Measurements from ENCODE around the gene CBFB. TPM values are rescaled to one million over a fixed set of nuclear protein-coding genes. Genes with fewer than 3 reads are reported as not detected.
A peak's percentile ranks its signal among the peaks of the same experiment; 100 is the strongest.

The CBFB gene
- total and polyA plus RNA-seq, 2 of the 13 experiments (the other 11 are each of a cell fraction or from before 2014, with no cell fraction given): 22.1 to 70.8 TPM

- TF ChIP-seq KLF13 (CRISPR knock-in tag; IDR thresholded peaks at IDR 0.05) (0 out of 2 replicates have a peak, but pooled peaks have one; percentile 14), CCDC6 (CRISPR knock-in tag; IDR thresholded peaks at IDR 0.05) (peak; percentile 64), HNF4A (CRISPR knock-in tag; IDR thresholded peaks at IDR 0.05) (no peak), ZNF549 (CRISPR knock-in tag; IDR thresholded peaks at IDR 0.05) (peak; percentile 84; the same call in 1 of the 2 replicates), SRY (CRISPR knock-in tag; IDR thresholded peaks at IDR 0.05) (peak; percentile 74; the same call in 1 of the 2 replicates), NKX3-1 (CRISPR knock-in tag; IDR thresholded peaks at IDR 0.05) (peak; percentile 53; the same call in 1 of the 2 replicates), ZNF660 (CRISPR knock-in tag; IDR thresholded peaks at IDR 0.05; ENCODE audit: borderline replicate concordance, low read depth) (no peak), FOXC1 (CRISPR knock-in tag; IDR thresholded peaks at IDR 0.05; ENCODE audit: borderline replicate concordance) (peak; percentile 90; the same call in 1 of the 2 replicates), CBFB (CRISPR knock-in tag; IDR thresholded peaks at IDR 0.05) (no peak), NFKB2 (CRISPR knock-in tag; IDR thresholded peaks at IDR 0.05; ENCODE audit: borderline replicate concordance) (0 out of 2 replicates have a peak, but pooled peaks have one; percentile 20), ZNF430 (CRISPR knock-in tag; IDR thresholded peaks at IDR 0.05) (0 out of 2 replicates have a peak, but pooled peaks have one; percentile 14), ARID4A (CRISPR knock-in tag; IDR thresholded peaks at IDR 0.05; ENCODE audit: borderline replicate concordance) (peak; percentile 78)
- TF ChIP-seq, protein P1, sequence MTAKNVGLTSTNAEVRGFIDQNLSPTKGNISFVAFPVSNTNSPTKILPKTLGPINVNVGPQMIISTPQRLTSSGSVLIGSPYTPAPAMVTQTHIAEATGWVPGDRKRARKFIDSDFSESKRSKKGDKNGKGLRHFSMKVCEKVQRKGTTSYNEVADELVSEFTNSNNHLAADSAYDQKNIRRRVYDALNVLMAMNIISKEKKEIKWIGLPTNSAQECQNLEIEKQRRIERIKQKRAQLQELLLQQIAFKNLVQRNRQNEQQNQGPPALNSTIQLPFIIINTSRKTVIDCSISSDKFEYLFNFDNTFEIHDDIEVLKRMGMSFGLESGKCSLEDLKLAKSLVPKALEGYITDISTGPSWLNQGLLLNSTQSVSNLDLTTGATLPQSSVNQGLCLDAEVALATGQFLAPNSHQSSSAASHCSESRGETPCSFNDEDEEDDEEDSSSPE (CRISPR knock-in tag; IDR thresholded peaks at IDR 0.05): no peak
- TF ChIP-seq, protein P2, sequence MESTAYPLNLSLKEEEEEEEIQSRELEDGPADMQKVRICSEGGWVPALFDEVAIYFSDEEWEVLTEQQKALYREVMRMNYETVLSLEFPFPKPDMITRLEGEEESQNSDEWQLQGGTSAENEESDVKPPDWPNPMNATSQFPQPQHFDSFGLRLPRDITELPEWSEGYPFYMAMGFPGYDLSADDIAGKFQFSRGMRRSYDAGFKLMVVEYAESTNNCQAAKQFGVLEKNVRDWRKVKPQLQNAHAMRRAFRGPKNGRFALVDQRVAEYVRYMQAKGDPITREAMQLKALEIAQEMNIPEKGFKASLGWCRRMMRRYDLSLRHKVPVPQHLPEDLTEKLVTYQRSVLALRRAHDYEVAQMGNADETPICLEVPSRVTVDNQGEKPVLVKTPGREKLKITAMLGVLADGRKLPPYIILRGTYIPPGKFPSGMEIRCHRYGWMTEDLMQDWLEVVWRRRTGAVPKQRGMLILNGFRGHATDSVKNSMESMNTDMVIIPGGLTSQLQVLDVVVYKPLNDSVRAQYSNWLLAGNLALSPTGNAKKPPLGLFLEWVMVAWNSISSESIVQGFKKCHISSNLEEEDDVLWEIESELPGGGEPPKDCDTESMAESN (CRISPR knock-in tag; conservative IDR thresholded peaks at IDR 0.05): peak; percentile 34; the same call in 1 of the 2 replicates
- TF ChIP-seq, protein P3, sequence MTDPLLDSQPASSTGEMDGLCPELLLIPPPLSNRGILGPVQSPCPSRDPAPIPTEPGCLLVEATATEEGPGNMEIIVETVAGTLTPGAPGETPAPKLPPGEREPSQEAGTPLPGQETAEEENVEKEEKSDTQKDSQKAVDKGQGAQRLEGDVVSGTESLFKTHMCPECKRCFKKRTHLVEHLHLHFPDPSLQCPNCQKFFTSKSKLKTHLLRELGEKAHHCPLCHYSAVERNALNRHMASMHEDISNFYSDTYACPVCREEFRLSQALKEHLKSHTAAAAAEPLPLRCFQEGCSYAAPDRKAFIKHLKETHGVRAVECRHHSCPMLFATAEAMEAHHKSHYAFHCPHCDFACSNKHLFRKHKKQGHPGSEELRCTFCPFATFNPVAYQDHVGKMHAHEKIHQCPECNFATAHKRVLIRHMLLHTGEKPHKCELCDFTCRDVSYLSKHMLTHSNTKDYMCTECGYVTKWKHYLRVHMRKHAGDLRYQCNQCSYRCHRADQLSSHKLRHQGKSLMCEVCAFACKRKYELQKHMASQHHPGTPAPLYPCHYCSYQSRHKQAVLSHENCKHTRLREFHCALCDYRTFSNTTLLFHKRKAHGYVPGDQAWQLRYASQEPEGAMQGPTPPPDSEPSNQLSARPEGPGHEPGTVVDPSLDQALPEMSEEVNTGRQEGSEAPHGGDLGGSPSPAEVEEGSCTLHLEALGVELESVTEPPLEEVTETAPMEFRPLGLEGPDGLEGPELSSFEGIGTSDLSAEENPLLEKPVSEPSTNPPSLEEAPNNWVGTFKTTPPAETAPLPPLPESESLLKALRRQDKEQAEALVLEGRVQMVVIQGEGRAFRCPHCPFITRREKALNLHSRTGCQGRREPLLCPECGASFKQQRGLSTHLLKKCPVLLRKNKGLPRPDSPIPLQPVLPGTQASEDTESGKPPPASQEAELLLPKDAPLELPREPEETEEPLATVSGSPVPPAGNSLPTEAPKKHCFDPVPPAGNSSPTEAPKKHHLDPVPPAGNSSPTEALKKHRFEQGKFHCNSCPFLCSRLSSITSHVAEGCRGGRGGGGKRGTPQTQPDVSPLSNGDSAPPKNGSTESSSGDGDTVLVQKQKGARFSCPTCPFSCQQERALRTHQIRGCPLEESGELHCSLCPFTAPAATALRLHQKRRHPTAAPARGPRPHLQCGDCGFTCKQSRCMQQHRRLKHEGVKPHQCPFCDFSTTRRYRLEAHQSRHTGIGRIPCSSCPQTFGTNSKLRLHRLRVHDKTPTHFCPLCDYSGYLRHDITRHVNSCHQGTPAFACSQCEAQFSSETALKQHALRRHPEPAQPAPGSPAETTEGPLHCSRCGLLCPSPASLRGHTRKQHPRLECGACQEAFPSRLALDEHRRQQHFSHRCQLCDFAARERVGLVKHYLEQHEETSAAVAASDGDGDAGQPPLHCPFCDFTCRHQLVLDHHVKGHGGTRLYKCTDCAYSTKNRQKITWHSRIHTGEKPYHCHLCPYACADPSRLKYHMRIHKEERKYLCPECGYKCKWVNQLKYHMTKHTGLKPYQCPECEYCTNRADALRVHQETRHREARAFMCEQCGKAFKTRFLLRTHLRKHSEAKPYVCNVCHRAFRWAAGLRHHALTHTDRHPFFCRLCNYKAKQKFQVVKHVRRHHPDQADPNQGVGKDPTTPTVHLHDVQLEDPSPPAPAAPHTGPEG (CRISPR knock-in tag; IDR thresholded peaks at IDR 0.05): peak; percentile 99
Observed at GRCh38 chr16:67029254-67030096, 526 bp downstream of the CBFB start (continued).
